OCI-LY7 (cell line): ENCODE measurements around the gene C22orf23.

Source experiments
- EZH2phosphoT487 ChIP-seq: fragments of 200-600 bp; sonication (generic); IDR thresholded peaks from 2 replicates; pipeline ENCODE4 v1.6.1; 2018; ENCODE audit warnings: low read depth, borderline replicate concordance, mild to moderate bottlenecking, mixed run types, antibody characterized with exemption, low read length, moderate library complexity, mixed read lengths
- TF ChIP-seq, protein P1 (sequence below): fragments of 200-600 bp; sonication (generic); conservative IDR thresholded peaks from 2 replicates; pipeline ENCODE4 v1.5.1; 2014; ENCODE audit warnings: mild to moderate bottlenecking, antibody characterized with exemption, low read length, moderate library complexity, mixed read lengths

DNA sequence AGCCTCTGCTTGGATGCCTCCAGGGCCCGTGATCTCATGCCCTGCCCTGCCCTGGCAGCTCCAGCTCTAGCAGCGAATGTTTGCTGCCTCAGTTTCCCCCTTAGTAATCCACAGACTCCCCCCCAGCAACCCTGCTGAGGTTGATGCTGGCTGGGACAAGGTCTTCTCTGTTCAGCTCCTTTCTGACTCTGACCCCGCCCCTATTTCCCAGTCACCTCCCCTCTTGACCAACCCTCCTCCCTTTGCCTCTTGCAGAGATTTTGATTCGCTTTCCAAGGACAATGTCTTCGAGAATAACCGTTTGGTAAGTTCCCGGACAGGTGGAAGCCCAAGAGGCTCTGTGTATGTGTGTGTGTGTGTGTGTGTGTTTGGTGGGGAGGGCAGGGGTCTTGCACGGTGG, 41.7 kb downstream of the C22orf23 start:
- TF ChIP-seq, protein P1, sequence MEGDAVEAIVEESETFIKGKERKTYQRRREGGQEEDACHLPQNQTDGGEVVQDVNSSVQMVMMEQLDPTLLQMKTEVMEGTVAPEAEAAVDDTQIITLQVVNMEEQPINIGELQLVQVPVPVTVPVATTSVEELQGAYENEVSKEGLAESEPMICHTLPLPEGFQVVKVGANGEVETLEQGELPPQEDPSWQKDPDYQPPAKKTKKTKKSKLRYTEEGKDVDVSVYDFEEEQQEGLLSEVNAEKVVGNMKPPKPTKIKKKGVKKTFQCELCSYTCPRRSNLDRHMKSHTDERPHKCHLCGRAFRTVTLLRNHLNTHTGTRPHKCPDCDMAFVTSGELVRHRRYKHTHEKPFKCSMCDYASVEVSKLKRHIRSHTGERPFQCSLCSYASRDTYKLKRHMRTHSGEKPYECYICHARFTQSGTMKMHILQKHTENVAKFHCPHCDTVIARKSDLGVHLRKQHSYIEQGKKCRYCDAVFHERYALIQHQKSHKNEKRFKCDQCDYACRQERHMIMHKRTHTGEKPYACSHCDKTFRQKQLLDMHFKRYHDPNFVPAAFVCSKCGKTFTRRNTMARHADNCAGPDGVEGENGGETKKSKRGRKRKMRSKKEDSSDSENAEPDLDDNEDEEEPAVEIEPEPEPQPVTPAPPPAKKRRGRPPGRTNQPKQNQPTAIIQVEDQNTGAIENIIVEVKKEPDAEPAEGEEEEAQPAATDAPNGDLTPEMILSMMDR, result no peak
- TF ChIP-seq EZH2phosphoT487, result no peak
